ENCODE results near the gene SRPX2.

SRPX2 gene

GRCh38 chrX:100649550-100650356 is 5.8 kb downstream of the SRPX2 start:
- Histone ChIP-seq H3K9ac (ENCODE audit: low read length) (peak overlapping the region; percentile 94), H2AK5ac (ENCODE audit: low read length, severe bottlenecking) (peak overlapping the region; percentile 66), H2BK5ac (ENCODE audit: low read depth, low read length, poor library complexity, severe bottlenecking) (peak overlapping the region; percentile 1), H3K4ac (ENCODE audit: low read depth in 1 of 2, low read length in 2 of 2) (peak overlapping the region; percentile 9 to 87), H3K4me2 (ENCODE audit: low read length, poor library complexity, severe bottlenecking) (no peak overlapping the region), H3K36me3 (ENCODE audit: control insufficient read depth in 1 of 2, insufficient read depth in 2 of 2, low read depth in 1 of 2, low read length in 2 of 2) (peaks cover 0 to 35% of the 10 kb centered on the region in 2 experiments), H3K79me1 (replicated peaks; ENCODE audit: low read length, poor library complexity, severe bottlenecking) (no peaks in the 10 kb centered on the region), H2BK120ac (ENCODE audit: low read depth, low read length) (no peak overlapping the region), H3K23ac (ENCODE audit: low read length in 2 of 2) (no peak overlapping the region), H3K18ac (ENCODE audit: low read depth in 1 of 2, low read length in 2 of 2) (peak overlapping the region; percentile 16 to 22), H2BK15ac (ENCODE audit: low read depth, poor library complexity, severe bottlenecking) (no peak overlapping the region), H3K27ac (ENCODE audit: low read length, poor library complexity, severe bottlenecking) (peak overlapping the region; percentile 96), H3K14ac (ENCODE audit: low read length in 2 of 2) (no peak overlapping the region), H2BK12ac (ENCODE audit: low read length in 2 of 2) (no peak overlapping the region), H4K91ac (ENCODE audit: low read length) (peak overlapping the region; percentile 15), H4K8ac (ENCODE audit: low read length) (peak overlapping the region; percentile 7), H3K4me1 (ENCODE audit: control insufficient read depth, insufficient read depth, low read depth, low read length) (peaks cover 7% of the 10 kb centered on the region), H3K4me3 (ENCODE audit: insufficient read depth in 1 of 2, low read depth in 1 of 2, low read length in 2 of 2) (peak overlapping the region in 1 of 2 experiments; percentile 61), H2AFZ (ENCODE audit: low read depth, low read length) (no peak overlapping the region), H3K9me3 (ENCODE audit: control insufficient read depth, low read length) (no peaks in the 10 kb centered on the region), H3K27me3 (ENCODE audit: control insufficient read depth in 1 of 2, insufficient read depth in 1 of 2, low read length in 2 of 2) (peaks cover 0 to 17% of the 10 kb centered on the region in 2 experiments)
- peak; percentile 97 for DNase-seq
- WGBS: 2% methylated on average over 8 of the region's 12 CpGs

- peak; percentile 14 for DNase-seq
- H3K4me1 ChIP-seq (ENCODE audit: control insufficient read depth, insufficient read depth, low read depth, low read length): peaks cover 7% of the 10 kb centered on the region
- H2BK15ac ChIP-seq (ENCODE audit: low read depth, poor library complexity, severe bottlenecking): no peak overlapping the region
- peak overlapping the region; percentile 9 for H4K91ac ChIP-seq (ENCODE audit: low read length)
- no peaks in the 10 kb centered on the region for H3K9me3 ChIP-seq (ENCODE audit: control insufficient read depth, low read length)
- peak overlapping the region; percentile 53 for H2AK5ac ChIP-seq (ENCODE audit: low read length, severe bottlenecking)
- H3K14ac ChIP-seq (ENCODE audit: low read length in 2 of 2): no peak overlapping the region
- 100% methylated on average over 1 of the region's 1 CpG for WGBS
- H2BK5ac ChIP-seq (ENCODE audit: low read depth, low read length, poor library complexity, severe bottlenecking): no peak overlapping the region
- peak overlapping the region; percentile 21 for H2BK120ac ChIP-seq (ENCODE audit: low read depth, low read length)
- H3K4me3 ChIP-seq (ENCODE audit: insufficient read depth in 1 of 2, low read depth in 1 of 2, low read length in 2 of 2): no peak overlapping the region
- peak overlapping the region; percentile 96 for H3K27ac ChIP-seq (ENCODE audit: low read length, poor library complexity, severe bottlenecking)
- H3K79me1 ChIP-seq (replicated peaks; ENCODE audit: low read length, poor library complexity, severe bottlenecking): no peaks in the 10 kb centered on the region
- H3K4ac ChIP-seq (ENCODE audit: low read depth in 1 of 2, low read length in 2 of 2): peak overlapping the region in 1 of 2 experiments; percentile 61
- H3K27me3 ChIP-seq (ENCODE audit: control insufficient read depth in 1 of 2, insufficient read depth in 1 of 2, low read length in 2 of 2): peaks cover 0 to 7% of the 10 kb centered on the region in 2 experiments
- peaks cover 0 to 40% of the 10 kb centered on the region in 2 experiments for H3K36me3 ChIP-seq (ENCODE audit: control insufficient read depth in 1 of 2, insufficient read depth in 2 of 2, low read depth in 1 of 2, low read length in 2 of 2)
- peak overlapping the region; percentile 16 for H4K8ac ChIP-seq (ENCODE audit: low read length)
- H3K9ac ChIP-seq (ENCODE audit: low read length): peak overlapping the region; percentile 94
- H3K18ac ChIP-seq (ENCODE audit: low read depth in 1 of 2, low read length in 2 of 2): peak overlapping the region; percentile 21 to 94
- H2BK12ac ChIP-seq (ENCODE audit: low read length in 2 of 2): peak overlapping the region; percentile 28 to 63
- H3K4me2 ChIP-seq (ENCODE audit: low read length, poor library complexity, severe bottlenecking): no peak overlapping the region
- H3K23ac ChIP-seq (ENCODE audit: low read length in 2 of 2): no peak overlapping the region
- no peak overlapping the region for H2AFZ ChIP-seq (ENCODE audit: low read depth, low read length)
These were observed 6.8 kb downstream of the SRPX2 start for GRCh38 chrX:100650841-100651240.

GRCh38 chrX:100652266-100652665 is 8.3 kb downstream of the SRPX2 start:
- peaks cover 0 to 46% of the 10 kb centered on the region in 2 experiments for H3K36me3 ChIP-seq (ENCODE audit: control insufficient read depth in 1 of 2, insufficient read depth in 2 of 2, low read depth in 1 of 2, low read length in 2 of 2)
- H3K4me1 ChIP-seq (ENCODE audit: control insufficient read depth, insufficient read depth, low read depth, low read length): peaks cover 6% of the 10 kb centered on the region
- H3K9me3 ChIP-seq (ENCODE audit: control insufficient read depth, low read length): no peaks in the 10 kb centered on the region
- 35% methylated on average over 2 of the region's 2 CpGs for WGBS
- no peak overlapping the region for H2AK5ac ChIP-seq (ENCODE audit: low read length, severe bottlenecking)
- no peak overlapping the region for H3K14ac ChIP-seq (ENCODE audit: low read length in 2 of 2)
- peak; percentile 51 for DNase-seq
- H3K4me3 ChIP-seq (ENCODE audit: insufficient read depth in 1 of 2, low read depth in 1 of 2, low read length in 2 of 2): no peak overlapping the region
- H3K79me1 ChIP-seq (replicated peaks; ENCODE audit: low read length, poor library complexity, severe bottlenecking): no peaks in the 10 kb centered on the region
- H2BK5ac ChIP-seq (ENCODE audit: low read depth, low read length, poor library complexity, severe bottlenecking): no peak overlapping the region
- peaks cover 0 to 2% of the 10 kb centered on the region in 2 experiments for H3K27me3 ChIP-seq (ENCODE audit: control insufficient read depth in 1 of 2, insufficient read depth in 1 of 2, low read length in 2 of 2)
- H2AFZ ChIP-seq (ENCODE audit: low read depth, low read length): no peak overlapping the region
- no peak overlapping the region for H3K23ac ChIP-seq (ENCODE audit: low read length in 2 of 2)
- no peak overlapping the region for H4K91ac ChIP-seq (ENCODE audit: low read length)
- H2BK15ac ChIP-seq (ENCODE audit: low read depth, poor library complexity, severe bottlenecking): no peak overlapping the region
- no peak overlapping the region for H3K18ac ChIP-seq (ENCODE audit: low read depth in 1 of 2, low read length in 2 of 2)
- no peak overlapping the region for H3K9ac ChIP-seq (ENCODE audit: low read length)
- no peak overlapping the region for H3K27ac ChIP-seq (ENCODE audit: low read length, poor library complexity, severe bottlenecking)
- H2BK120ac ChIP-seq (ENCODE audit: low read depth, low read length): no peak overlapping the region
- H3K4ac ChIP-seq (ENCODE audit: low read depth in 1 of 2, low read length in 2 of 2): no peak overlapping the region
- H3K4me2 ChIP-seq (ENCODE audit: low read length, poor library complexity, severe bottlenecking): no peak overlapping the region
- no peak overlapping the region for H2BK12ac ChIP-seq (ENCODE audit: low read length in 2 of 2)
- H4K8ac ChIP-seq (ENCODE audit: low read length): no peak overlapping the region

- Histone ChIP-seq H2AFZ (ENCODE audit: low read depth, low read length) (no peak overlapping the region), H3K4me3 (ENCODE audit: insufficient read depth in 1 of 2, low read depth in 1 of 2, low read length in 2 of 2) (no peak overlapping the region), H2BK5ac (ENCODE audit: low read depth, low read length, poor library complexity, severe bottlenecking) (no peak overlapping the region), H3K27ac (ENCODE audit: low read length, poor library complexity, severe bottlenecking) (no peak overlapping the region), H4K91ac (ENCODE audit: low read length) (no peak overlapping the region), H3K9ac (ENCODE audit: low read length) (peak overlapping the region; percentile 15), H3K27me3 (ENCODE audit: control insufficient read depth in 1 of 2, insufficient read depth in 1 of 2, low read length in 2 of 2) (peaks cover 0 to 2% of the 10 kb centered on the region in 2 experiments), H2BK12ac (ENCODE audit: low read length in 2 of 2) (no peak overlapping the region), H3K79me1 (replicated peaks; ENCODE audit: low read length, poor library complexity, severe bottlenecking) (no peaks in the 10 kb centered on the region), H2BK120ac (ENCODE audit: low read depth, low read length) (no peak overlapping the region), H3K4ac (ENCODE audit: low read depth in 1 of 2, low read length in 2 of 2) (no peak overlapping the region), H2BK15ac (ENCODE audit: low read depth, poor library complexity, severe bottlenecking) (no peak overlapping the region), H3K18ac (ENCODE audit: low read depth in 1 of 2, low read length in 2 of 2) (peak overlapping the region in 1 of 2 experiments; percentile 33), H4K8ac (ENCODE audit: low read length) (no peak overlapping the region), H3K14ac (ENCODE audit: low read length in 2 of 2) (no peak overlapping the region), H3K36me3 (ENCODE audit: control insufficient read depth in 1 of 2, insufficient read depth in 2 of 2, low read depth in 1 of 2, low read length in 2 of 2) (peaks cover 0 to 46% of the 10 kb centered on the region in 2 experiments), H2AK5ac (ENCODE audit: low read length, severe bottlenecking) (no peak overlapping the region), H3K23ac (ENCODE audit: low read length in 2 of 2) (no peak overlapping the region), H3K4me2 (ENCODE audit: low read length, poor library complexity, severe bottlenecking) (no peak overlapping the region), H3K9me3 (ENCODE audit: control insufficient read depth, low read length) (no peaks in the 10 kb centered on the region), H3K4me1 (ENCODE audit: control insufficient read depth, insufficient read depth, low read depth, low read length) (peaks cover 6% of the 10 kb centered on the region)
- peak; percentile 63 for DNase-seq
- WGBS: 28% methylated on average over 3 of the region's 3 CpGs
These were observed 10.3 kb downstream of the SRPX2 start for GRCh38 chrX:100654261-100654660.
